HepG2 (cell line): ENCODE data around the gene ANTKMT. TPM values are rescaled to one million over a fixed set of nuclear protein-coding genes. Genes with fewer than 3 reads are reported as not detected.

Source experiments
- KLF16 ChIP-seq, 2 experiments: sonication (generic) in 1 of 2; formaldehyde crosslinking in 1 of 2; IDR thresholded peaks; 2 replicates each; pipeline versions ENCODE4 v1.6.1 to v1.8.0; 2016 to 2023; ENCODE audit warnings: missing genetic modification reagents in 2 of 2, missing compliant biosample characterization in 1 of 2
- RXRA ChIP-seq: sonication (generic); formaldehyde crosslinking; IDR thresholded peaks from 2 replicates; pipeline ENCODE4 v1.5.1; 2020; ENCODE audit warnings: missing genetic modification reagents
- TRIM22 ChIP-seq: fragments of 450-650 bp; IDR thresholded peaks from 2 replicates; pipeline ENCODE4 v1.6.1; 2017
- ZMAT3 ChIP-seq: sonication (generic); formaldehyde crosslinking; conservative IDR thresholded peaks from 2 replicates; pipeline ENCODE4 v1.7.0; 2021; ENCODE audit warnings: missing genetic modification reagents
- ZNF253 ChIP-seq: sonication (generic); formaldehyde crosslinking; IDR thresholded peaks from 2 replicates; pipeline ENCODE4 v1.8.0; 2022; ENCODE audit warnings: mild to moderate bottlenecking, missing genetic modification reagents, borderline replicate concordance
- ZNF33A ChIP-seq: sonication (generic); formaldehyde crosslinking; IDR thresholded peaks from 2 replicates; pipeline ENCODE4 v1.5.1; 2020; ENCODE audit warnings: missing genetic modification reagents, mild to moderate bottlenecking, moderate library complexity, borderline replicate concordance
- polyA plus RNA-seq, 8 experiments: library from polyadenylated mRNA; depleted of rRNA in 3 of 8; stranded (reverse) in 7 of 8; unstranded in 1 of 8; fragments of >200 nt; fragmentation: Illumina TruSeq in 4 of 8; extraction: Trizol in 4 of 8; gene quantifications; 2 replicates each; pipeline versions ENCODE4 v1.2.1 to v1.2.3, GENCODE V29; 2011 to 2016; ENCODE audit warnings: low read depth in 4 of 8, missing spikeins in 1 of 8, mixed read lengths in 1 of 8; ENCODE audit not compliant: insufficient read depth in 1 of 8
- total RNA-seq, 5 experiments: library from RNA; depleted of rRNA; stranded (reverse); fragments of >200 nt; fragmentation: Illumina TruSeq; extraction: Trizol; gene quantifications; 2 replicates each; pipeline ENCODE4 v1.2.3, GENCODE V29; 2016; ENCODE audit warnings: low read depth in 1 of 5
- TF ChIP-seq, protein P1 (sequence below): sonication (generic); formaldehyde crosslinking; conservative IDR thresholded peaks from 2 replicates; pipeline ENCODE4 v1.4.0; 2020; ENCODE audit warnings: mild to moderate bottlenecking, missing genetic modification reagents, moderate library complexity

The ANTKMT gene
- total and polyA plus RNA-seq, 2 of the 13 experiments (the other 11 are each of a cell fraction or from before 2014, with no cell fraction given) = 7.5 to 47.8 TPM

GRCh38 chr16:720447-720989 lies 428 bp upstream of the ANTKMT start (continued):
- TF ChIP-seq ZNF33A (CRISPR knock-in tag) (peak; percentile 36; the same call in 1 of the 2 replicates), RXRA (CRISPR knock-in tag) (0 out of 2 replicates have a peak, but pooled peaks have one; percentile 28), KLF16 (CRISPR knock-in tag; IDR thresholded peaks at IDR 0.05) (0 out of 4 replicates have a peak, but pooled peaks of 1 of the 2 experiments have one; percentile 14), ZNF253 (0 out of 2 replicates have a peak, but pooled peaks have one; percentile 53), ZMAT3 (CRISPR knock-in tag) (0 out of 2 replicates have a peak, but pooled peaks have one; percentile 12), TRIM22 (no peak)
- TF ChIP-seq, protein P1, sequence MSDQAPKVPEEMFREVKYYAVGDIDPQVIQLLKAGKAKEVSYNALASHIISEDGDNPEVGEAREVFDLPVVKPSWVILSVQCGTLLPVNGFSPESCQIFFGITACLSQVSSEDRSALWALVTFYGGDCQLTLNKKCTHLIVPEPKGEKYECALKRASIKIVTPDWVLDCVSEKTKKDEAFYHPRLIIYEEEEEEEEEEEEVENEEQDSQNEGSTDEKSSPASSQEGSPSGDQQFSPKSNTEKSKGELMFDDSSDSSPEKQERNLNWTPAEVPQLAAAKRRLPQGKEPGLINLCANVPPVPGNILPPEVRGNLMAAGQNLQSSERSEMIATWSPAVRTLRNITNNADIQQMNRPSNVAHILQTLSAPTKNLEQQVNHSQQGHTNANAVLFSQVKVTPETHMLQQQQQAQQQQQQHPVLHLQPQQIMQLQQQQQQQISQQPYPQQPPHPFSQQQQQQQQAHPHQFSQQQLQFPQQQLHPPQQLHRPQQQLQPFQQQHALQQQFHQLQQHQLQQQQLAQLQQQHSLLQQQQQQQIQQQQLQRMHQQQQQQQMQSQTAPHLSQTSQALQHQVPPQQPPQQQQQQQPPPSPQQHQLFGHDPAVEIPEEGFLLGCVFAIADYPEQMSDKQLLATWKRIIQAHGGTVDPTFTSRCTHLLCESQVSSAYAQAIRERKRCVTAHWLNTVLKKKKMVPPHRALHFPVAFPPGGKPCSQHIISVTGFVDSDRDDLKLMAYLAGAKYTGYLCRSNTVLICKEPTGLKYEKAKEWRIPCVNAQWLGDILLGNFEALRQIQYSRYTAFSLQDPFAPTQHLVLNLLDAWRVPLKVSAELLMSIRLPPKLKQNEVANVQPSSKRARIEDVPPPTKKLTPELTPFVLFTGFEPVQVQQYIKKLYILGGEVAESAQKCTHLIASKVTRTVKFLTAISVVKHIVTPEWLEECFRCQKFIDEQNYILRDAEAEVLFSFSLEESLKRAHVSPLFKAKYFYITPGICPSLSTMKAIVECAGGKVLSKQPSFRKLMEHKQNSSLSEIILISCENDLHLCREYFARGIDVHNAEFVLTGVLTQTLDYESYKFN = no peak
